ENCODE measurements around the gene WDR27. TPM values are rescaled to one million over a fixed set of nuclear protein-coding genes. Genes with fewer than 3 reads are reported as not detected.
"Not testable (repeated sequence)": the region's sequence is repeated elsewhere in the genome, so short reads cannot be mapped to it uniquely, and the experiment has no call there.

WDR27 gene
- total RNA-seq, 1 donor from 2014 or later: 41.5 TPM

GRCh38 chr6:169650241-169650958 is 51.4 kb downstream of the WDR27 start:
- H3K4me1 ChIP-seq: no peaks in the 10 kb centered on the region
- no peaks in the 10 kb centered on the region for H3K9me3 ChIP-seq
- H3K36me3 ChIP-seq: no peaks in the 10 kb centered on the region
- intact Hi-C loops (cut with DNase I): no loop called here
- TF ChIP-seq POLR2A (IDR thresholded peaks at IDR 0.05): no peak
- TF ChIP-seq CTCF (IDR thresholded peaks at IDR 0.05): no peak
- TF ChIP-seq POLR2AphosphoS5 (IDR thresholded peaks at IDR 0.05; ENCODE audit: insufficient read depth in 1 of 2, low read depth in 1 of 2): no peak
- H3K27me3 ChIP-seq: no peaks in the 10 kb centered on the region
- no peak for DNase-seq (ENCODE audit: extremely low spot score in 2 of 2)
- no peak overlapping the region for H3K27ac ChIP-seq
- H3K4me3 ChIP-seq: no peak overlapping the region

- Histone ChIP-seq H3K4me3 (no peak overlapping the region), H3K27me3 (no peaks in the 10 kb centered on the region), H3K27ac (no peak overlapping the region), H3K36me3 (no peaks in the 10 kb centered on the region), H3K9me3 (no peaks in the 10 kb centered on the region), H3K4me1 (no peaks in the 10 kb centered on the region)
- intact Hi-C loops (cut with DNase I): no loop called here
- TF ChIP-seq CTCF (IDR thresholded peaks at IDR 0.05) (no peak), POLR2AphosphoS5 (IDR thresholded peaks at IDR 0.05; ENCODE audit: insufficient read depth in 1 of 2, low read depth in 1 of 2) (no peak), POLR2A (IDR thresholded peaks at IDR 0.05) (no peak)
- DNase-seq (ENCODE audit: extremely low spot score in 2 of 2): no peak
Observed at GRCh38 chr6:169648617-169649016, 53.2 kb downstream of the WDR27 start.

GRCh38 chr6:169648092-169648491 is 53.7 kb downstream of the WDR27 start:
- Histone ChIP-seq H3K4me3 (no peak overlapping the region), H3K4me1 (no peaks in the 10 kb centered on the region), H3K9me3 (no peaks in the 10 kb centered on the region), H3K27ac (no peak overlapping the region), H3K27me3 (no peaks in the 10 kb centered on the region), H3K36me3 (no peaks in the 10 kb centered on the region)
- TF ChIP-seq CTCF (IDR thresholded peaks at IDR 0.05) (no peak), POLR2A (IDR thresholded peaks at IDR 0.05) (no peak), POLR2AphosphoS5 (IDR thresholded peaks at IDR 0.05; ENCODE audit: insufficient read depth in 1 of 2, low read depth in 1 of 2) (no peak)
- DNase-seq (ENCODE audit: extremely low spot score in 2 of 2): no peak
- intact Hi-C loops (cut with DNase I): no loop called here

- H3K36me3 ChIP-seq: no peaks in the 10 kb centered on the region
- intact Hi-C loops (cut with DNase I): no loop called here
- H3K27ac ChIP-seq: no peak overlapping the region
- no peak for DNase-seq (ENCODE audit: extremely low spot score in 2 of 2)
- TF ChIP-seq POLR2A (IDR thresholded peaks at IDR 0.05) (no peak), POLR2AphosphoS5 (IDR thresholded peaks at IDR 0.05; ENCODE audit: insufficient read depth in 1 of 2, low read depth in 1 of 2) (no peak), CTCF (IDR thresholded peaks at IDR 0.05) (no peak)
- H3K27me3 ChIP-seq: no peaks in the 10 kb centered on the region
- no peaks in the 10 kb centered on the region for H3K9me3 ChIP-seq
- no peak overlapping the region for H3K4me3 ChIP-seq
- H3K4me1 ChIP-seq: no peaks in the 10 kb centered on the region
Observed at GRCh38 chr6:169647637-169648036, 54.2 kb downstream of the WDR27 start.

- H3K4me1 ChIP-seq: no peaks in the 10 kb centered on the region
- peak in 1 of 2 donors; percentile 61 for DNase-seq (ENCODE audit: extremely low spot score in 2 of 2)
- intact Hi-C loops (cut with DNase I): no loop called here
Observed at GRCh38 chr6:169646906-169647567, 54.8 kb downstream of the WDR27 start.

GRCh38 chr6:169645459-169645858 is 56.4 kb downstream of the WDR27 start:
- H3K4me3 ChIP-seq; DNase-seq (ENCODE audit: extremely low spot score in 2 of 2); H3K4me1 ChIP-seq; intact Hi-C loops (cut with DNase I); H3K36me3 ChIP-seq; H3K27me3 ChIP-seq; H3K27ac ChIP-seq; H3K9me3 ChIP-seq: not testable (repeated sequence)

More at GRCh38 chr6:169646906-169647567, 54.8 kb downstream of the WDR27 start:
- H3K4me3 ChIP-seq: no peak overlapping the region
- H3K36me3 ChIP-seq: no peaks in the 10 kb centered on the region
- H3K9me3 ChIP-seq: no peaks in the 10 kb centered on the region
- TF ChIP-seq POLR2A (IDR thresholded peaks at IDR 0.05) (no peak), CTCF (IDR thresholded peaks at IDR 0.05) (no peak), POLR2AphosphoS5 (IDR thresholded peaks at IDR 0.05; ENCODE audit: insufficient read depth in 1 of 2, low read depth in 1 of 2) (no peak)
- no peaks in the 10 kb centered on the region for H3K27me3 ChIP-seq
- no peak overlapping the region for H3K27ac ChIP-seq
